Tibial nerve (tissue), 3 donors: ENCODE measurements around the gene ALPK3.

Experiments used
- POLR2A ChIP-seq, 2 donors: fragments of 450-650 bp; IDR thresholded peaks; one replicate each; pipeline ENCODE4 v1.6.1; 2017; ENCODE audit warnings: antibody characterized with exemption in 2 of 2, mild to moderate bottlenecking in 2 of 2, moderate library complexity in 2 of 2
- TF ChIP-seq, protein P1 (sequence below), 5 experiments: fragments of 200-600 bp in 3 of 5; fragments of 450-650 bp in 2 of 5; sonication (generic) in 3 of 5; IDR thresholded peaks; one replicate each; pipeline ENCODE4 v1.5.1; 2016 to 2019; ENCODE audit warnings: antibody characterized with exemption in 5 of 5, mild to moderate bottlenecking in 3 of 5, moderate library complexity in 2 of 5

DNA sequence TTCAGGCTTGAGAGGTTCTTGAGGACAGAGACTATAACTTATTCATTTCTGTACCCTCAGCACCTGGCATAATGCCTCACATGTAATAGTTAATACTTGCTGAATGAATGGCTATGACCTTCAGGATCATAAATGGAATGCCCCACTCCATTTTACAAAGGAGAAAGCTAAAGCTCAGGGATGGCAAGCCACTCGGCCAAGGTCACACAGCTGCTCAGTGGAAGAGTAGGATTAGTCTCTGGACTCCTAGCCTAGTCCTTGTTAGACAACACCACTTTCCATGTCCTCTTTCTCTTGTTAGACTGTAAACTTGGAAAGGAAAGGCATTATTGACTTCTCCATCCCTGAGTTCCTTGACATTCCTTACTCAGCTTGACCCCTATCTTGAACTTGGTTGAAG, 3.2 kb upstream of the ALPK3 start:
- TF ChIP-seq, protein P1, sequence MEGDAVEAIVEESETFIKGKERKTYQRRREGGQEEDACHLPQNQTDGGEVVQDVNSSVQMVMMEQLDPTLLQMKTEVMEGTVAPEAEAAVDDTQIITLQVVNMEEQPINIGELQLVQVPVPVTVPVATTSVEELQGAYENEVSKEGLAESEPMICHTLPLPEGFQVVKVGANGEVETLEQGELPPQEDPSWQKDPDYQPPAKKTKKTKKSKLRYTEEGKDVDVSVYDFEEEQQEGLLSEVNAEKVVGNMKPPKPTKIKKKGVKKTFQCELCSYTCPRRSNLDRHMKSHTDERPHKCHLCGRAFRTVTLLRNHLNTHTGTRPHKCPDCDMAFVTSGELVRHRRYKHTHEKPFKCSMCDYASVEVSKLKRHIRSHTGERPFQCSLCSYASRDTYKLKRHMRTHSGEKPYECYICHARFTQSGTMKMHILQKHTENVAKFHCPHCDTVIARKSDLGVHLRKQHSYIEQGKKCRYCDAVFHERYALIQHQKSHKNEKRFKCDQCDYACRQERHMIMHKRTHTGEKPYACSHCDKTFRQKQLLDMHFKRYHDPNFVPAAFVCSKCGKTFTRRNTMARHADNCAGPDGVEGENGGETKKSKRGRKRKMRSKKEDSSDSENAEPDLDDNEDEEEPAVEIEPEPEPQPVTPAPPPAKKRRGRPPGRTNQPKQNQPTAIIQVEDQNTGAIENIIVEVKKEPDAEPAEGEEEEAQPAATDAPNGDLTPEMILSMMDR (IDR thresholded peaks at IDR 0.05), result no peak
- no peak for TF ChIP-seq POLR2A (IDR thresholded peaks at IDR 0.05)
